HFF-Myc (cell line): ENCODE data around the gene IQCM.

Experiments used
- DNase-seq: peaks from one replicate; pipeline ENCODE4 v3.0.0-alpha.2; 2011; ENCODE audit warnings: low read depth; ENCODE audit errors: extremely low read depth
- H3K4me3 ChIP-seq: replicated peaks from 2 replicates; pipeline ENCODE4 v1.5.1; 2011; ENCODE audit warnings: low read depth, mild to moderate bottlenecking, control low read depth, low read length
- CTCF ChIP-seq: IDR thresholded peaks from 2 replicates; pipeline ENCODE4 v1.5.1; 2012; ENCODE audit warnings: mild to moderate bottlenecking, low read depth, low read length, control low read depth; ENCODE audit errors: missing control alignments

The IQCM gene

GRCh38 chr4:149831656-149832208, 16.1 kb upstream of the IQCM start:
- H3K4me3 ChIP-seq: no peak overlapping the region
- no peak for DNase-seq
- no peak for TF ChIP-seq CTCF

GRCh38 chr4:149830823-149831222, 15.2 kb upstream of the IQCM start:
- no peak for TF ChIP-seq CTCF
- DNase-seq: no peak
- H3K4me3 ChIP-seq: no peak overlapping the region

- H3K4me3 ChIP-seq: no peak overlapping the region
- no peak for TF ChIP-seq CTCF
- no peak for DNase-seq
Measured at GRCh38 chr4:149825336-149825735, 9.7 kb upstream of the IQCM start.

GRCh38 chr4:149823769-149824221, 8.2 kb upstream of the IQCM start:
- no peak overlapping the region for H3K4me3 ChIP-seq
- DNase-seq: peak; percentile 78
- no peak for TF ChIP-seq CTCF

GRCh38 chr4:149801416-149801815, 14.2 kb downstream of the IQCM start:
- TF ChIP-seq CTCF: no peak
- no peak overlapping the region for H3K4me3 ChIP-seq
- no peak for DNase-seq

GRCh38 chr4:149799546-149799945, 16.1 kb downstream of the IQCM start:
- no peak for DNase-seq
- no peak for TF ChIP-seq CTCF
- no peak overlapping the region for H3K4me3 ChIP-seq

- no peak for TF ChIP-seq CTCF
- DNase-seq: no peak
- H3K4me3 ChIP-seq: no peak overlapping the region
Measured at GRCh38 chr4:149796381-149796780, 19.3 kb downstream of the IQCM start.
